ENCODE measurements around the gene MUSTN1.

MUSTN1 gene

DNA sequence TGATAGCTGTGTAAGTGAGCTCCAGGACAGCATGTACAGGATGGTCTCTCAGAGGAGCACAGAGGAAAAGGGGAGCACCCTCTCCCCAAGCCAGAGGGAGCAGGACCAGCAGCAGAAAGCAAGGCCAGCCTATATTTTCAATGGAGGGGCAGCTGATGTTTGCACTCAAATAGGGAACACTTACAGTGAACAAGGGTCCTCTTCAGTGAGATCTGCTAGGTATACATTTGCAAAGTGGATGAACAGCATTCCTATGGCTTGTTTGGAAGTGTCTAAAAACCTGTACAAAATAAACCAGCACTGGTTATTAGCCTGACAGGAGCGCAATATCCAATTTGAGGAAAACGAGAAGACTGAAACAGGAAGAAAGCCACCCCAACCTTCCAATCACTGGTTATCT, 17.6 kb upstream of the MUSTN1 start:
- DNase-seq (ENCODE audit: low read depth) = no peak

DNA sequence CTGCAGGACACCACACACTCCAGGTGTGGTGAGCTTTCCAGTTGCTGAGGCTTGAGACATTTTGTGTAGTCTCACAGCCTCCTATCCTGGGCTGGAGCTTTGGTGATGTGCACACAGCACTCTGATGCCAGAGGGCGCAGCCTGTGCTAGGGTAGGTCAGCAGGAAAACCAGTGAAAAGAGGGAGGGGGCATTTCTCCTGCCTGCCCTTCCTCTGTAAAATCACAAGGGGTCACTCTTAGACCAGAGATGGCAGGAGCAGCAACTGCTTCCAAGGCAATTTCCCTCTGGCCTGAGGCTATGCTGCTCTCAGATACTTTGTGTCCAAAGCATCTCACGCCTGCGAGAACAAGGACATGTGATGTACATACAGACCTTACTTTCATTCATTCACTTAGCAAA, 16.5 kb upstream of the MUSTN1 start:
- peak; percentile 42 for DNase-seq (ENCODE audit: low read depth)

DNA sequence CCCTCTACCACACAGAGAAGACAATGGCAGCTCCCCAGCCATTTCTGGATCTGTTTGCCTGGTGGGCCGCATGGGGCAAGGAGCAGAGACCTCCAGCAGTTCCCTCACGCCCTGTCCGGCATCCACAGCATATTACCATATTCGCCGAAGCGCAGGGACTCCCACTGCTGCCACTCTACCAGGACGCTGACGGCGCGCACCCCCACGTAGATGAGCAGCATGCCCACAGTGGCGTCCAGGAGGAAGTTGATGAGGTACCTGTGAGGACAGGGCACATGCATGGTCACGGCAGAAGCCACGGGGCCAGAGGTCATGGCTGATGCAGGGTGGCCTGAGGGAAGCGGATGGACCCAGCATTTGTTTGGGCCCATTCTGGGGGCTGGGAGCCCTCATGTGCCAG, 14.8 kb upstream of the MUSTN1 start:
- DNase-seq (ENCODE audit: low read depth) = no peak

DNA sequence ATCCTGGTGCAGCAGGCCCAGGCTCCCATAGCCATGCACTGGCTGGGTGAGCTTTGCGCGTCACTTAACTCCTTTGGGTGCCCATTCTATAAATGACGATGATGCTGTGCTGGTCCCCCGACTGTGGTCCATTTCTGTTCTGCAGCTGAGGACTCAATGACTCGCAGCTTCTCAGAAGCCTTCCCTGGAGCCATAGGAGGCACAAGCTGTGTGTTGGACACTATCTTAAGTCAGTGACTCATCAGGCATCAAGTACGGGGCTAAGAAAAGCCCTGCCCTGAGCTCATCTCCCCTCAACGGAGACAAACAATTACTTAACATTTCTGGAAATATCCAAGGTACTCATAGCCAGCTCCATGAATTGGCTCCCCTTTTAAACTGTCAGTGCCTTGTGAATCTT, 13.8 kb upstream of the MUSTN1 start:
- peak; percentile 88 for DNase-seq (ENCODE audit: low read depth)

DNA sequence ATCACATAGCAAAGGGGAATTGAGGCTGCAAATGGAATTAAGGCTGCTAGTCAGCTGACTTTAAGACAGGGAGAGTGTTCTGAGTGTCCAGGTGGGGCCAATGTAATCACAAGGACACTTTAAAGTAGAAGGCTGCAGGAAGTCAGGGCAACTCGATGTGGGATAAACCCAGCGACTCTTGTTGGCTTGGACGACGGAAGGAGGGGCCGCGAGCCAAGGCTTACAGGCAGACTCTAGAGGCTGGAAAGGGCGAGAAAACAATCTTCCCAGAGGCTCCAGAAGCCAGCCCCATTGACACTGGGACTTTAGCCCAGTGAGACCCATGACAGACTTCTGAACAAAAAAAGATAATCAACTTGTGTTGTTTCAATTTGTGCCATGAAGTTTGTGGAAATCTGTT, 12.9 kb upstream of the MUSTN1 start:
- no peak for DNase-seq (ENCODE audit: low read depth)

DNA sequence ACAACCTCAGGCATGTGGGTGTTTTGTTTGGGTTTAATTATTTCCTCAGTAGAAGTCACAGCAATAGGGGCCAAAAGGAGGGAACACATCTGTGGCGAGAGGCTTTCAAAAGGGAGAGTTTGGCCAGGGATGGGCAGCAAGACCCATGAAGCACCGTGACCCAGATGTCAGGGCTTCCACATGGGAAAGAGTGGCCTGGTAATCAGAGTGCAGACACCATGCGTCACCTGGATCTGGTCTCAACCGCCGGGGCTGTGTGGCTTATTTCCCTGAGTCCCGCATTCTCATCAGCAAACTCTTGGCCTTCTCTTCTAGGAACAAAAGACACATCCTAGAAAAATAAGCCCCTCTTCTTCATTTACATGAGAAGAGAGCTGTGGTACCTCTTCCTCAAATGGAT, 12.4 kb upstream of the MUSTN1 start:
- DNase-seq (ENCODE audit: low read depth) = no peak

DNA sequence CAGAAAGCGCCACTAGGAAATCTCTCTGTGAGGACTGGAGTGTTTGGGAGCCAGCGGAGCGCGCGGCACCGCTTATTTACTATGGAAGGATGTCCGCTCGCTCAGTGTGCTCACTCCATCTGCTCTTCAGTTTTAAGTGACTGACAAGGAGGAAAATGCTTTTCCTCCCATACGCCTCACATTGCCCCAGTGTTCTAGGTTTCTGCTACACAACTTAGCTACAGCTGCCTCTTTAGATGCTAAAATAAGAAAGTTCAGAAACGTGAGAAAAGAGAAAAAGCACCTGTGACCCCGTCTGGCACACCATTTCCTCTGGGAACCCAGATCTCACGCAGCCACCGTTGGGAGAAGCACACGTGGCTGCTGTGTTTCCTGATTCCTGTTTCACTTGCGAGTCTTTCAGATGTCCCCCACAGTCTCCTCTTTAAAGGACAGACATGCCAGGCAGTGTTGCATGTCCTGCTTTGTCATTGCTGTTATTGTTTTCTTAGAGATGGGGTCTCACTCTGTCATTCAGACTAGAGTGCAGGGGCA, 11.7 kb upstream of the MUSTN1 start:
- DNase-seq (ENCODE audit: low read depth) = no peak

DNA sequence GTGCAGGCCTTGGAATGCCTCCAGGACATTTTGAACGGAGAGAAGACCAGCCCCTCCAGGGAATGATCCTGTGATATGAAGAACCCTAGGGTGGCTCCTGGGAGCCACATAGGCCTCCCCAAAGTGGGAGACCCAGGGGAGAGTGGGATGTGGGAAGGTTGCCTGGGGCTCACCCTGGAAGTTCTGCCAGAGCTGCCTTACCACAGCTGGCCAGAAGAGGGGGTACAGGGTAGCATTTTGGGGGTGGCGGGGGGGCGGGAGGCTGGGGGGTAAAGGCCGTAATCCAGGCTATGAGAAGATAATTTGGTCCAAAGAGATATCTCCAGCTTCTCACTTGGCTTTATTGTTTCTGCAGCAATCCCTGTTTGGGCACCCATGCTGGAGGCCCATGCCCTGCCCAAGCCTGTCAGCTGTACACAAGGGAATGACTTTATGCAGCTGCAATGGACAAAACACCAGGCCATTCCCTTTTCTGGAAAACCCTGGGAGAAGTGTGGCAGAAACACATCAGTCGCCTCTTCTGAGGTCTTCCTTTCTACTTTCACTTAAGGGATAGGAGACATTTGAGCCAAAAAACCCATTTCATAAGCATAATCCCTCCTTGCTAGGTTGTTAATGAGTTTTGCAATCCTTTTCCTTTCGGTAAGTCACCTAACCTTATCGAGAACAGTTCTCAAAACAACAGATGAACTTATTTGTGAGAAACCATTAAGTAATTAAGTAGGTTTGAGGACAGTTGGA, 11.0 kb upstream of the MUSTN1 start:
- no peak for DNase-seq (ENCODE audit: low read depth)

DNA sequence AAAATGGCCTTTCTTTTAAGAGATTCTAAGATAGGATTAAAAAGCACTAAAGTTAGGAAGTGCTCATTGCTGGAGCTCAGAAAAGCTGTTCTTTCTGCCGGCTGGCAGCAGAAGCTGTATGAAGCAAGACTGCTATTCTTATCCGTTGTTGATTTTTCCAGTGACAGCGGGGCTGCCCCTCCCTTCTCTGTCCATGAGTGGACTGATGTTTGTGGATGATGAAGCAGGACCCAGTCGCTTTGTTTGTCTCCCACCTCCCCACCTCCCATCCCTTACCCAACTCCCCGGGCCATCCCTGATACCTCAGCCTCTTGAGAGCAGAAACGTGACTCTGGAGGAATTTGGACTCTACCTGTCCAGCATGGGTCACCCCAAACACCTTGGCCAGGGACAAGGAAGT, 10.3 kb upstream of the MUSTN1 start:
- peak; percentile 40 for DNase-seq (ENCODE audit: low read depth)

DNA sequence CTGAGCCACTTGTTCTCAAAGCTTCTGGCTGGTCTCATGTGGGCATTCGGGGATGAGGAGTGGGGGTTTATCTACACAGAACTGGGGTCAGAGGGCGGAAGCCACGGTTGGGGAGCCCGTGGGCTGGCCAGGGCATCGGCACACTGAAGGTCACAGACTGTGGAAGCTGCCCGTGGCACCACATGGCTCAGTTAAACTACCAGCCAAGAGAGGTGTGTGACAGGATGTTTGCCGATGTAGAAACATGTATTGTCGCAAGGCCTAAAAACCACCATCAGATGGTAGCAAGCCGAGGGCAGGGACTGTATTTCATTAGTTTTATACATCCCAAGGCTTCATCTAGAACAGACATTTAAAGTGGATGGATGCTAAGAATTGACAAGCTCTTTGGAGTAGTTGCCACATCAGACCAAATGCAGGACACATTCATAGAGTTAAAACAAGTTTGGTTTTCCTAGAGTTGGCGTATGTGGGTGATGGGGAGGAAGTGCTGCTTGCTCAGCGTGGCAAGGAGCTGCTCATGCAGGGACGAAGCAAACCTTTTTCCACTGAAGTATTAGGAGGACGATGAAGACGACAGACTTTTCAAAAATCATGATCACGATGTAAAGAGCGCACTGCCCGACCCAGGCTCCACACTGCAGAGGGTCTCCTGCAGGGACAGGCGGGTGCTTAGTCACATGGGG, 9.6 kb upstream of the MUSTN1 start:
- no peak for DNase-seq (ENCODE audit: low read depth)

DNA sequence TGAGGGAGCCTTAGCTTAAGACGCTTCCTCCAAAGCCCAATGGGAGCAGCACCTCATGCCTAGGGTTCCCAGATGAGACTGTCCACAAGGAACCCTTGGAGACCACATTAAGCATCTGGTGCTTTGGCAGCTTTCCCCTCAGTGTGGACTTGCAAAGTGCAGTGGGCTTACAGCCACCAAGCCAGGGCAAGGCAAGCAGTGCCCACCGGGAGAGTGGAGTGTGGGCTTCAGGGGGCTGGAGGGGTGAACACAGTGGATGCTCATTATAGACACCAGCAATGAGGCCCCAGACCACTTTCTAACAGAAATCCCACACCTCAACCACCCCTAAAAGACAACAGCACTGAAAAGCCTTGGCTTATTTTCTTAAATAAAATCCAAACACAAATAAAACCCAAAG, 9.1 kb upstream of the MUSTN1 start:
- no peak for DNase-seq (ENCODE audit: low read depth)

DNA sequence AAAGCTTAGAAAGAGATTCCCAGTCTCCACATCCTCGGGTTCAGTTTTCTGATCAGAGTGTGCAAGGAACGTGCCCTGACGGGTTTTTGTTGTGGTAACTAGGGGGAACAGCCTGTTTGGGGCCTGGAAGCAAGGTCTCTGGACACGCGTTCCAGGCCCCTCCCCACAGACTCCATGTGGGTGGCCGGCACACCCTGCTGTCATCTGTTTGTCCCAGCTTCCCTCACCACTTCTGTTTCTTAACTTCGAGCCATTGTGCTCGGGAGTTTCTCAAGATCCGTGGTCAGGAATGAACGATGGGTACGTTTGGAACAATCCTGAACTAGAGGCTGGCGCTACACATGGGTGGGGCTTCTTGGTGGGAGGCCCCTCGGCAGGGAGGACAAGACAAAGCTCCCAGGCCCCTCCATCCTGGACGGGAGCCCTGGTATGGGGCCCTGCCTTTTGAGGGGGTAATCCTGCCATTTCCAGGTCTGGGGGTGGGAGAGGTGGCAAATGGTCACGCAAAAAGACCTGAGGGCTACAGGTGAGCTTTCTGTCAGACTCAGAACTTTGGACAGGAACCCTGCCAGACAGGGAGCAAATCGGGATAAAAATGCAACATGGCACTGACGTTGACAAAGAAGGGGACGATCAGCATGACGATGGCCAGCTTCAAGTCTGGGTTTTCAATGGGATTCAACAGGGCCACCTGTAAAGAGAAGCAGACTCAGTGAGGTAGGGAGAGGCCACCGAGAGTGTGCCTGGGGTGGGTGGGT, 8.5 kb upstream of the MUSTN1 start:
- no peak for DNase-seq (ENCODE audit: low read depth)

DNA sequence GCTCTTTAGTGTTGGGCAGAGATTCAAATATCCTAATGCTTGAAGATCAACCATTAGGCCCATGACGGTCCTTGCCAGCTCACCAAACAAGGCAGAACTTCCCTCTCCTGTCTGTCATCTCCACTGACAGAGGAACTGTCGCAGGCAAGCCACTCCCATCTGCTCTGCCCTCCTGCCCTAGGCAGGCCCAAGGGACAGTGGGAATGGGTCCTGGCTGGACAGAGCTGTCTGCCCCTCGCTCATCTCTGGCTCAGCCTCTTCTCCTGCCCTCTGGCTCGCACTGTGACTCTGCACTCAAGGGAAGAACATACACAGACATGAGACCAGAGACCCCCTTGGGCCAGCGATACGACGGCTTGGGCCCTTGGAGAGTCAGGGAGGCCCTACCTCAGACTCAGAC, 7.6 kb upstream of the MUSTN1 start:
- DNase-seq (ENCODE audit: low read depth) = no peak

DNA sequence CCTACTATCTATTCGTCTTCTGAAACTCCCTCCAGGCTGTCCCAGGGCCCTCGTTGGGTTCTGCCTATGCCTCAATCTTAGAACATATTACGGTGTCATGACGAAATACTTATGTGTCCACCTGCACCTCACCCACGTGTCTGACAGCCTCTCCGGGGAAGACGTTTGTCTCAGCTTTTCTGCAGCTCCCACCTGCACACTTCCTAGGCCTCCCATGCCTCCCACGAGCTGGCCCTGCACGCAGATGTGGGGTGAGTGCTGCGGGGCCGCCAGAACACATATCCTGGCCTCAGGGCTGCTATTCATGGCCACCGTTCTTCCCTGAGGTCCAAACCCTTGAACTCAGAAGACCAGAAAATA, 7.1 kb upstream of the MUSTN1 start:
- DNase-seq (ENCODE audit: low read depth) = no peak

DNA sequence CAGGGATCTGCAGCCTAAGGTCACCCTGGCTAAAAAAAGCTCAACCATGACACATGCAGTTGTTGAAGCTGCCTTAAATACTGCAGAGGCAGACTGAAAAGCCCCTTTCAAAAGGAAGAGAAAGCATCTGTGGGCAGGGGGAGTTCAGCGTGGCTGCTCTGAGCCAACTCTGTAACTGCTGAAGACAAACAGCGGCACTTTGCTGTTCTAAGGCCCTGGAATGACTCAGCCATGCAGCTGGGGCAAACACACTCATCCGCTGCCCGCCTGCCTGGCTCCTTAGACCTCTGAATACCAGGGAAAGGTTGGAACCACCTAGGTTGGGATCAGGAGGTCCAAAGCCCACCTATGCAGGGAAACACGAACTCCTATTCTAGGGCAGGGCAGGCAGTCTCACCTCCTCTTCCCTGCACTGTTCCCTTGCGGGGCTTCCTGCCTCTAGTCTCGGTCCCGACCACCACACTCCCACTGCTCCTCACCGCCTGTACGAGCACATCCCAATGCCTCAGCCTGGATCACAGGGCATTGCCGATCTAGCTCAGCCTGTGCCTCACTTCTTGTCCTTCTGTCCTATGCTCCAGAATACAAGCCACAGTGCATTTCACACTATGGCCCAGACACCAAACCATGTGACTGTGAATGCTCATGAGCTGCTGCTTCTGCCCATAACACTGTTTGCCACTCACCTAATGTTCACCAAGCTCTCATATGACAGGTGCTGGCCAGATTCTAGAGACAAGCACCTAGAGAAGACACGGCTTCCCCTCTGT, 6.6 kb upstream of the MUSTN1 start:
- DNase-seq (ENCODE audit: low read depth) = peak; percentile 21

DNA sequence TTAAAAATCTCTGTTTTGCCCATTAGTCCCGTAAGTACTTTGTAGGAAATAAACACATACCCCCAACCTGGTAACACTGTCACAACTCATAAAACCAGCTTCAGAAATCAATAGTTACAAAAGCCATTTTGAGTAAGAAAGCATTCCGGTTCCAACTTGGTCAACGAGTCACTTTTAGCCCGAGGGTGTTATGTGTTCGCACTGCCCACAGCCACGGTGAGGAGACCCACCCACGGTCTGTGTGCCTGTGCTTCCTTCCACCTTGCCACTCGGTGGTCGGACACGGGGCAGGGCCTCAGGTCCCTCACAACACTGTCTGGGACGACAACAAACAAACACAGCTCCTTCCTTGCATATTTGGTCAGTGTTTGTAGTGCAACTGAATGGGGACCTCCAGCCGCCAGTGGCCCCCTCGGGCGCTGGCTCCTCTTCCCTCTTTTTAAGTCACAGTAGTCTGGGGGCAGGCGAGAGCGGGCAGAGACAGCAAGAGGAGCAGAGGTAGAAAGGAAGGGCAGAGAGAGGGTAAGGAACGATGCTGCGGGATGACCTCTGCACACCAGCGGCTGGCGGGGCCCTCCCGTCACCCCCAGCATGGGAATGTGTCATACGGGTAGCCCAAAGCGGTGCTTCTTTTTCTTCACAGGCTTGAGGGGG, 5.2 kb upstream of the MUSTN1 start:
- no peak for DNase-seq (ENCODE audit: low read depth)

DNA sequence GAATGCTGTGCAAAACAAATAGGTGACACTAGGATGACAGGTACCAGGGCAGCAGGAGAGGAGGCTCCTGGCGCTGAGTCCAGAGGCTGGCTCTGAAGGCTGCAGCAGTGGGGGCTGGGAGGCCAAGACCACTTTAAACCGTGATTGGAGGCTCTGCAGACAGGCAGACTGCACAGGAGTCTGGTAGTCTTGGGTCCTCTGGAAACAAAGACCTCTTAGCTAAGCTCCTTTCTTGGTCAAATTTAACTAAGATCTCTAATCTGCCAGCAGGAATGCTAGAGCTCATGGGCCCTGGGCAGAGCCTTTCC, 4.4 kb upstream of the MUSTN1 start:
- no peak for DNase-seq (ENCODE audit: low read depth)

DNA sequence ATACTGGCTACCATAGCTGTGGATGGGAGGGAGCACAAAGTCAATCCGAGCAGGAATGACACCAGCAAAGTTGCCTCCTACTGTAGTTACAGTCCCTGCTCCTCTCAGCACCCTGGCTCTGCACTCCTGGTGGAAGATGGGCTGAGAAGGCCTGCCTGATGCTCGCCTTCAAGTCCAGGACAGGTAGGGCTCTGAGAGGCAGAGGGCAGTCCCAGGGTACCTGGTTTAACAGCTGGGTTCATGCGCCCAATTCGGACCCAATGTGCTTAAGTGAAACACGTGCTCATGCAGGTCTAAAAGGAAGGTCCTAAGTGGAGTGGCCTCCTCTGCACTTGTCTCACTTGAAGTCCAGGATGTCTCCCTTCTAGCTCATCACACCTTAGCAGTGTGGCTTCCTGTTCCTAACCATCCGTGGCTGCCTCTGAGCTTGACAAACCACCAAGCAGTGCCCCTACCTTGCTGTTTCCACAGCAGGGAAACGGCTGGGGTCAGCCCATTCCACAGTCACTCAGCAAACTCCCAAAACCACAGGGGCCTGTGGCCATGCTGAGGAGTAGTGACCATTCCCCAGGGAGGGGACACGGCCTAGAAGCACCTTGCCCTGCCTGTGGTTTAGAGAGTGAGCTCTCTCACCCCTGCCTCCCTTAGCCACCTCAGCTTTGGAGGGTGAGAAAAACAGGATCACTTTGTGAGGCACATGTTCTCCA, 3.9 kb upstream of the MUSTN1 start:
- DNase-seq (ENCODE audit: low read depth) = no peak

DNA sequence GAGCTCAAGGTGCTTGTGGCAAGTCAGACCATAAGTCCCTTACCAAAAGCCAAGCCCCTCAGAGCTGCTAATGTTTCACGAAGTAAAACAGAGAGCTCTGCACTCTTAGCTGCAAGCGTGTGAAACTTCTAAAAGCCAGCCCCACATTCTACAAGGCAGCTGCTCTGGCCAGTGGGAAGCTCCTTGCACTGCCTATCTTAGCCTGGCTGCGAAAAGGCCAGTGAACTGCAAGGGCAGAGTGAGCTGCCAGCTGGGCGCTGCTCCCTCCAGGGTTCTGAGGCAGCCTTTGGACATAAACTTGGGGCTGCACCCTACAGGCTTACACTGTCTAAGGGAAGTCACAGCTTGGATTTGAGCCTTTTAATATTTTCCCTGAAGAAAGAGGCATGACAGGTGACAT, 2.2 kb upstream of the MUSTN1 start:
- no peak for DNase-seq (ENCODE audit: low read depth)

DNA sequence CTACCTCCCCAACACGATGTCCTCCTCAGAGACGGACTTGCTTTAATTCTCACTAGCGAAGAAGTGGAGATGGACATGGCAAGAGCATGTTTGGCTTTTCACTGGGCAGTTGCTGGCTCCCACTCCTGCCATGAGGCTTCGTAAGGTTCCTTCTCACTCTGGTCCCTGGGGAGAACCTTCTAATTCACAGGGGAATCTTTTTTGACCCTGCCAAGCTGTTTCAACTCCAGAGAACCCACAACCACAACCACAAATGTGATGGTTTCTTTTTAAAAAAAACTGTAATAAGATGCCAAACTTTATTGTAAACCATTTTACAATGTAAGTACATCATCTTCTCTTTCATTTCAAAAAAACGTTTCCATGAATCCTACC, 1.6 kb upstream of the MUSTN1 start:
- no peak for DNase-seq (ENCODE audit: low read depth)

DNA sequence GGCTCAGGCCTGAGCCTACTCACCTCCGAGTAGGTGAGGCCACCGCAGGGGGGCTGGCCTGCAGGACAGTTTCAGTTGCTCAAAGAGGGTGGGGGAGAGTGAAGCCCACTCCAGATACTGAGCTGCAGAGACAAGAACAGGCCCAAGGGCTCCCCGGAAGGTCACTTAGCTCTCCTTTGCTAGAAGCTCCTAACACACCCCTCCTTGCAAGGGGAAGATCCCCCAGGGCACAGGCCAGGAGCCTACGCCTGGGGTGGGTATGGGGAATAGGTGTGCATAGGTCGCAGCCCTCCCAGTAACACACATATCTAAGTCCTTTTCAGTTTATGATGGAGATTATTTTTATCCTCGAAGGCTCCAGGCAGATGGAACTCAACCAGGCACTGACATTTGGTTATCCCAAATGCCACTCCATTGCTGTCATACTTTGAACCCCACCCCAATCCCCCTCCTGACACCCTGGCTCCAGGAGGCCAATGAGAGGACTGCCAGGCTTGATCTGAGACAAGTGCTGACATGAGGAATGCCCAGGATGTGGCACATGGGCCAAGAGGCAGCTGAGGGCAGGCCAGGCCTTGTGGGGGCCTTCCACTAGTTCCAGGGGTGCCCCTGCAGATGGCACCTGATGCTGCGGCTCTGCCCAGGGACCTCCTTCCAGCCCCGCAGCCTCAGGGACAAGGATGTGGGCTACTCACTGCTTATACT, 1.1 kb upstream of the MUSTN1 start:
- DNase-seq (ENCODE audit: low read depth) = no peak
